Measurements from ENCODE around the gene MSRB2. TPM values are rescaled to one million over a fixed set of nuclear protein-coding genes. Genes with fewer than 3 reads are reported as not detected.
A peak's percentile ranks its signal among the peaks of the same experiment; 100 is the strongest.

Gene MSRB2
- polyA plus RNA-seq, 3 donors, result 19.7 to 37.3 (median 31.6) TPM

DNA sequence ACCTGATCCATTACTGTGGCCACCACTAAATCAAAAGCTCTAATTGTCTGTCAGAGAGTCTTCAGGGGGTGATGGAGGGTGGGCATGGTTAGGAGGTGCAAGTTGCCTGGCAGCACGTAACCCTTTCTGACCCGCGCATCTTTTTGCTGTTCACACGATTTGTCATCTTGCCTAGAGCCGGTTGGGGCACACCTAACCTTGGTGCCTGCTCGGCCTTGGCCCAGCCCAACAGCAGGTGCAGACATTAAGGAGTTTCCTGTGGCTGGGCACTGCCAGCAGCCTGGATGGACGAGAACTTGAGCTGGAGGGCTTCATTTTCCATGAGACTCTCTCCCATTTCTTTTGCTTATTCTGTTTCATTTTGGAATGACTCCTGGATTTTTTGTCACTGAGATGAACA is 55.7 kb downstream of the MSRB2 start:
- H3K9ac ChIP-seq (ENCODE audit: insufficient read depth, low read length, poor library complexity, severe bottlenecking), result no peak overlapping the region
- no peak for DNase-seq
- Mint-ChIP-seq H3K4me3 (no peak overlapping the region), H3K9me3 (peaks cover 0 to 2% (median 0%) of the 10 kb centered on the region in 7 donors), H3K4me1 (no peaks in the 10 kb centered on the region), H3K36me3 (no peaks in the 10 kb centered on the region), H3K27ac (peak overlapping the region in 1 of 7 donors; percentile 31), H3K27me3 (ENCODE audit: low read depth in 3 of 3) (peaks cover 4 to 8% (median 5%) of the 10 kb centered on the region in 3 donors)
- no peak overlapping the region for H3K27ac ChIP-seq (ENCODE audit: low read depth in 1 of 2, low read length in 2 of 2)
- H3K9me3 ChIP-seq (replicated peaks in 1 of 2; ENCODE audit: control insufficient read depth in 1 of 2, insufficient read depth in 1 of 2, low read length in 2 of 2), result no peaks in the 10 kb centered on the region
- no peak overlapping the region for H3K4me3 ChIP-seq (replicated peaks in 1 of 3; ENCODE audit: low read depth in 2 of 3, low read length in 3 of 3)
- intact Hi-C loops (cut with micrococcal nuclease), result loop anchor here in 1 of 2 donors (10.0 kb wide), 1 partner anchor 1364 kb away; no protein-coding TSS in a partner anchor
- no peak overlapping the region for H2AFZ ChIP-seq (ENCODE audit: insufficient read depth, low read depth, low read length, poor library complexity, severe bottlenecking)
- no peaks in the 10 kb centered on the region for H3K79me2 ChIP-seq (ENCODE audit: insufficient read depth, low read length)
- no peak for TF ChIP-seq CTCF (IDR thresholded peaks at IDR 0.05)
- no peak overlapping the region for H3K4me2 ChIP-seq (replicated peaks; ENCODE audit: extremely low read depth, low read length, poor library complexity, severe bottlenecking)
- H3K27me3 ChIP-seq (ENCODE audit: control insufficient read depth in 2 of 2, insufficient read depth in 2 of 2, low read length in 2 of 2), result peaks cover 0 to 3% of the 10 kb centered on the region in 2 donors
- 93% methylated on average over 7 of the region's 7 CpGs for WGBS (ENCODE audit: insufficient coverage)
- no peaks in the 10 kb centered on the region for H3K4me1 ChIP-seq (ENCODE audit: control insufficient read depth in 1 of 2, insufficient read depth in 2 of 2, low read length in 2 of 2)
- no peaks in the 10 kb centered on the region for H4K20me1 ChIP-seq (ENCODE audit: insufficient read depth, low read length)
- no peaks in the 10 kb centered on the region for H3K36me3 ChIP-seq (replicated peaks in 1 of 2; ENCODE audit: control insufficient read depth in 1 of 2, insufficient read depth in 2 of 2, low read length in 2 of 2)

DNA sequence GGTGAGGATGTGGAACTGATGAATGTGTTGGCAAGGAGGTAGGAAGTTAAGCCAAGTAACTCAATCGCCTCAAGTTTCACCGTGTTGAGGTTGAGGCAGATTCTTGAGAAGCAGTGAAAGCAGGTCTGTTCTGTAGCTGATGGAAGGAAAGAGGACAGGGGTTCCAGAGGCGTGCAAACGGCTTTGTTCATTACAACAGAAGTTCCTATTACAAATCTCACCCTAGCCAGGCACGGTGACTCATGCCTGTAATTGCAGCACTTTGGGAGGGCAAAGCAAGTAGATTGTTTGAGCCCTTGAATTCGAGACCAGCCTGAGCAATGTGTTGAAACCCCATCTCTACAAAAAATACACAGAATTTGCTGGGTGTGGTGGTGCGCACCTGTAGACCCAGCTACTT is 59.8 kb downstream of the MSRB2 start:
- no peak overlapping the region for H2AFZ ChIP-seq (ENCODE audit: insufficient read depth, low read depth, low read length, poor library complexity, severe bottlenecking)
- H3K36me3 Mint-ChIP-seq, result no peaks in the 10 kb centered on the region

More for the DNA sequence above, 59.8 kb downstream of the MSRB2 start:
- H3K36me3 ChIP-seq (replicated peaks in 1 of 2; ENCODE audit: control insufficient read depth in 1 of 2, insufficient read depth in 2 of 2, low read length in 2 of 2), result no peaks in the 10 kb centered on the region
- H3K4me1 ChIP-seq (ENCODE audit: control insufficient read depth in 1 of 2, insufficient read depth in 2 of 2, low read length in 2 of 2), result no peaks in the 10 kb centered on the region
- H3K27ac ChIP-seq (ENCODE audit: low read depth in 1 of 2, low read length in 2 of 2), result no peak overlapping the region
- no peak for TF ChIP-seq CTCF (IDR thresholded peaks at IDR 0.05)
- WGBS (ENCODE audit: insufficient coverage), result 79% methylated on average over 2 of the region's 7 CpGs
- H3K27me3 ChIP-seq (ENCODE audit: control insufficient read depth in 2 of 2, insufficient read depth in 2 of 2, low read length in 2 of 2), result peaks cover 0 to 3% of the 10 kb centered on the region in 2 donors
- Mint-ChIP-seq H3K27ac (no peak overlapping the region), H3K4me3 (no peak overlapping the region), H3K4me1 (peaks cover 2% of the 10 kb centered on the region), H3K9me3 (no peaks in the 10 kb centered on the region), H3K27me3 (ENCODE audit: low read depth in 3 of 3) (peaks cover 6 to 10% (median 8%) of the 10 kb centered on the region in 3 donors)
- no peak overlapping the region for H3K9ac ChIP-seq (ENCODE audit: insufficient read depth, low read length, poor library complexity, severe bottlenecking)
- no peaks in the 10 kb centered on the region for H3K9me3 ChIP-seq (replicated peaks in 1 of 2; ENCODE audit: control insufficient read depth in 1 of 2, insufficient read depth in 1 of 2, low read length in 2 of 2)
- no peaks in the 10 kb centered on the region for H4K20me1 ChIP-seq (ENCODE audit: insufficient read depth, low read length)
- no peak for DNase-seq
- H3K4me2 ChIP-seq (replicated peaks; ENCODE audit: extremely low read depth, low read length, poor library complexity, severe bottlenecking), result no peak overlapping the region
- H3K79me2 ChIP-seq (ENCODE audit: insufficient read depth, low read length), result no peaks in the 10 kb centered on the region
- no peak overlapping the region for H3K4me3 ChIP-seq (replicated peaks in 1 of 3; ENCODE audit: low read depth in 2 of 3, low read length in 3 of 3)
- intact Hi-C loops (cut with micrococcal nuclease), result loop anchor here in 1 of 2 donors (5.0 to 10.0 kb wide), 2 partner anchors 1042 to 1360 kb away; no protein-coding TSS in a partner anchor
